HepG2 (cell line): ENCODE measurements around the gene SMOC1. TPM values are rescaled to one million over a fixed set of nuclear protein-coding genes. Genes with fewer than 3 reads are reported as not detected.
"Not testable (repeated sequence)": the region's sequence is repeated elsewhere in the genome, so short reads cannot be mapped to it uniquely, and the experiment has no call there.

ENCODE experiments used
- ATAC-seq: fragments of 200-7000 bp; cut with Tn5 transposase; 3 replicates; pipeline ENCODE4 v1.9.1; 2020; ENCODE audit warnings: mild to moderate bottlenecking, moderate library complexity
- BruUV-seq: library from RNA; stranded (reverse); fragments of 400-500 nt; replicated peaks from 2 replicates; lab custom pipeline; 2021; lab: Mats Ljungman, UMichigan
- CTCF ChIA-PET: fragments of 300-600 bp; formaldehyde crosslinking; extraction: SDS; loops from one replicate; lab custom pipeline; 2021; ENCODE audit warnings: low total read pairs, inconsistent platforms, low intra/inter-chr PET ratio; lab: Yijun Ruan, JAX
- POLR2A ChIA-PET: fragments of 350-600 bp; sonication (Branson Sonifier 250); formaldehyde crosslinking; loops from one replicate; lab custom pipeline; 2020; ENCODE audit warnings: antibody characterized with exemption, inconsistent platforms; lab: Yijun Ruan, JAX
- DNase-seq: peaks from one replicate; pipeline ENCODE4 v3.0.0-alpha.2; 2015; ENCODE audit warnings: low spot score
- FAIRE-seq: peaks from 3 replicates; lab custom pipeline; 2011; peaks lifted over from hg19 to GRCh38; lab: Jason Lieb, UNC
- H2AFZ ChIP-seq: one replicate; pipeline ENCODE4 v1.6.1; 2011; ENCODE audit warnings: low read length, inconsistent platforms
- H3K27ac ChIP-seq: fragments of 300-600 bp; 3 replicates; pipeline ENCODE4 v1.8.0; 2011; ENCODE audit warnings: mixed run types, mild to moderate bottlenecking, mixed read lengths, low read length, inconsistent platforms; ENCODE audit not compliant: insufficient read depth; ENCODE audit errors: extremely low read length
- H3K27me3 ChIP-seq, 2 experiments: fragments of 200-600 bp in 1 of 2; 2 replicates in 1 of 2; 3 replicates in 1 of 2; pipeline versions ENCODE4 v1.6.0 to v1.8.0; 2011; ENCODE audit warnings: low read length in 2 of 2, mild to moderate bottlenecking in 2 of 2, moderate library complexity in 2 of 2, inconsistent platforms in 1 of 2; ENCODE audit not compliant: insufficient read depth in 2 of 2, control insufficient read depth in 1 of 2
- H3K36me3 ChIP-seq, 2 experiments: fragments of 200-600 bp in 1 of 2; replicated peaks in 1 of 2; 2 replicates in 1 of 2; 3 replicates in 1 of 2; pipeline versions ENCODE4 v1.5.1 to v1.8.0; 2011; ENCODE audit warnings: low read length in 2 of 2, inconsistent platforms in 1 of 2; ENCODE audit not compliant: insufficient read depth in 2 of 2, control insufficient read depth in 1 of 2
- H3K4me1 ChIP-seq: 2 replicates; pipeline ENCODE4 v1.5.1; 2012; ENCODE audit warnings: low read length, inconsistent platforms; ENCODE audit not compliant: insufficient read depth
- H3K4me2 ChIP-seq: 2 replicates; pipeline ENCODE4 v1.6.0; 2011; ENCODE audit warnings: low read depth, low read length, inconsistent platforms
- H3K4me3 ChIP-seq, 3 experiments: fragments of 200-600 bp in 1 of 3; sonication (generic), shearing (Covaris generic) in 1 of 3; replicated peaks in 1 of 3; 2 replicates each; pipeline ENCODE4 v1.5.1; 2011 to 2016; ENCODE audit warnings: low read length in 3 of 3, inconsistent platforms in 2 of 3, low read depth in 2 of 3, mild to moderate bottlenecking in 2 of 3, control low read depth in 1 of 3, mixed read lengths in 1 of 3; ENCODE audit not compliant: insufficient read depth in 1 of 3
- H3K79me2 ChIP-seq: one replicate; pipeline ENCODE4 v1.6.1; 2011; ENCODE audit warnings: low read length, inconsistent platforms; ENCODE audit not compliant: insufficient read depth
- H3K9ac ChIP-seq: 2 replicates; pipeline ENCODE4 v1.6.0; 2011; ENCODE audit warnings: mild to moderate bottlenecking, low read depth, low read length, inconsistent platforms; ENCODE audit not compliant: insufficient read depth
- H3K9me3 ChIP-seq: 2 replicates; pipeline ENCODE4 v1.5.1; 2012; ENCODE audit warnings: mild to moderate bottlenecking, low read length
- H4K20me1 ChIP-seq: 2 replicates; pipeline ENCODE4 v1.6.0; 2011; ENCODE audit warnings: inconsistent platforms, mild to moderate bottlenecking, low read length, moderate library complexity; ENCODE audit not compliant: insufficient read depth
- GRHL1 ChIP-seq: sonication (generic); formaldehyde crosslinking; conservative IDR thresholded peaks from 2 replicates; pipeline ENCODE4 v1.8.0; 2022; ENCODE audit warnings: missing genetic modification reagents
- NCOA5 ChIP-seq: sonication (generic); formaldehyde crosslinking; IDR thresholded peaks from 2 replicates; pipeline ENCODE4 v1.4.0; 2020; ENCODE audit warnings: missing genetic modification reagents
- PAX8 ChIP-seq: sonication (generic); formaldehyde crosslinking; IDR thresholded peaks from 2 replicates; pipeline ENCODE4 v1.8.0; 2022; ENCODE audit warnings: mild to moderate bottlenecking, missing genetic modification reagents, borderline replicate concordance
- ZNF30 ChIP-seq: sonication (generic); formaldehyde crosslinking; IDR thresholded peaks from 2 replicates; pipeline ENCODE4 v1.5.0; 2020; ENCODE audit warnings: mild to moderate bottlenecking, missing genetic modification reagents
- ZNF749 ChIP-seq: sonication (generic); formaldehyde crosslinking; IDR thresholded peaks from 2 replicates; pipeline ENCODE4 v1.8.0; 2022; ENCODE audit warnings: mild to moderate bottlenecking, missing genetic modification reagents, moderate library complexity, borderline replicate concordance
- WGBS: methylation state at CpG from one replicate; pipeline ENCODE4 v1.1.6; 2017; ENCODE audit warnings: low lambda C conversion rate; 5-methylcytosine and 5-hydroxymethylcytosine counted together
- in situ Hi-C: cut with HindIII; loops from 2 replicates; pipeline ENCODE4 v1.10.0; 2017; ENCODE audit warnings: low pct_unique_long_range_greater_than_20kb; ENCODE audit not compliant: extremely low pct_ligation_motif_present
- intact Hi-C: fragments of 100-400 bp; cut with micrococcal nuclease; formaldehyde crosslinking; loops from one replicate; pipeline ENCODE4 v1.10.0; 2022; ENCODE audit not compliant: unreplicated experiment
- polyA plus RNA-seq, 8 experiments: library from polyadenylated mRNA; depleted of rRNA in 3 of 8; stranded (reverse) in 7 of 8; unstranded in 1 of 8; fragments of >200 nt; fragmentation: Illumina TruSeq in 4 of 8; extraction: Trizol in 4 of 8; gene quantifications; 2 replicates each; pipeline versions ENCODE4 v1.2.1 to v1.2.3, GENCODE V29; 2011 to 2016; ENCODE audit warnings: low read depth in 4 of 8, missing spikeins in 1 of 8, mixed read lengths in 1 of 8; ENCODE audit not compliant: insufficient read depth in 1 of 8
- total RNA-seq, 5 experiments: library from RNA; depleted of rRNA; stranded (reverse); fragments of >200 nt; fragmentation: Illumina TruSeq; extraction: Trizol; gene quantifications; 2 replicates each; pipeline ENCODE4 v1.2.3, GENCODE V29; 2016; ENCODE audit warnings: low read depth in 1 of 5

Gene SMOC1
- total and polyA plus RNA-seq, 2 of the 13 experiments (the other 11 are each of a cell fraction or from before 2014, with no cell fraction given), result 17.8 to 35.6 TPM

- ATAC-seq, result no peak
- H3K9ac ChIP-seq, result no peak overlapping the region
- H3K9me3 ChIP-seq, result no peaks in the 10 kb centered on the region
- no peak overlapping the region for H3K4me3 ChIP-seq
- intact Hi-C loops, result no loop called here
- H3K79me2 ChIP-seq, result peaks cover 53% of the 10 kb centered on the region
- DNase-seq, result no peak
- in situ Hi-C loops, result no loop called here
- POLR2A ChIA-PET, result interaction anchor here (1.1 kb wide), 1 partner anchor 22 kb away, joined by 5 read pairs; the partner anchor contains the start of gene SMOC1
- no peaks in the 10 kb centered on the region for H3K27me3 ChIP-seq
- peaks cover 17% of the 10 kb centered on the region for H3K4me1 ChIP-seq
- BruUV-seq, result no TSS peak
- no peaks in the 10 kb centered on the region for H4K20me1 ChIP-seq
- H3K36me3 ChIP-seq, result no peaks in the 10 kb centered on the region; a peak in 1 of 5 replicates
- CTCF ChIA-PET, result no interaction called here
- H2AFZ ChIP-seq, result no peak overlapping the region
- 78% methylated on average over 1 of the region's 1 CpG for WGBS
- H3K27ac ChIP-seq, result no peak overlapping the region
- FAIRE-seq, result no peak
- H3K4me2 ChIP-seq, result no peak overlapping the region
- TF ChIP-seq PAX8 (CRISPR knock-in tag) (no peak), NCOA5 (CRISPR knock-in tag) (no peak), ZNF30 (CRISPR knock-in tag) (no peak), ZNF749 (CRISPR knock-in tag) (no peak), GRHL1 (CRISPR knock-in tag) (no peak)
Observed at GRCh38 chr14:69901113-69901951, 22.1 kb downstream of the SMOC1 start.

- in situ Hi-C loops, H3K4me3 ChIP-seq, H4K20me1 ChIP-seq, FAIRE-seq, H3K27ac ChIP-seq, DNase-seq, ATAC-seq, H3K36me3 ChIP-seq, H2AFZ ChIP-seq, H3K4me2 ChIP-seq, CTCF ChIA-PET, POLR2A ChIA-PET, BruUV-seq, H3K9ac ChIP-seq, H3K27me3 ChIP-seq, intact Hi-C loops, H3K9me3 ChIP-seq: not testable (repeated sequence)
- 98% methylated on average over 21 of the region's 29 CpGs for WGBS
- Histone ChIP-seq H3K79me2 (peaks cover 48% of the 10 kb centered on the region), H3K4me1 (peaks cover 12% of the 10 kb centered on the region)
Observed at GRCh38 chr14:69903046-69903445, 23.8 kb downstream of the SMOC1 start.
